Measurements from ENCODE around the gene NSMF.

Gene NSMF

GRCh38 chr9:137402746-137403145 is 56.4 kb downstream of the NSMF start:
- Histone ChIP-seq H3K4me2 (ENCODE audit: low read length) (no peak overlapping the region), H4K20me1 (ENCODE audit: insufficient read depth, low read length) (no peaks in the 10 kb centered on the region), H3K9ac (ENCODE audit: low read length) (no peak overlapping the region), H3K79me2 (ENCODE audit: low read length) (no peaks in the 10 kb centered on the region), H3K27ac (ENCODE audit: low read length) (no peak overlapping the region), H3K27me3 (ENCODE audit: low read depth, low read length) (no peaks in the 10 kb centered on the region; the same call in 1 of the 2 replicates), H3K9me3 (ENCODE audit: insufficient read depth, low read length) (no peaks in the 10 kb centered on the region), H3K4me3 (ENCODE audit: low read length) (no peak overlapping the region), H3K4me1 (ENCODE audit: low read length) (no peaks in the 10 kb centered on the region), H2AFZ (ENCODE audit: low read depth, low read length) (no peak overlapping the region), H3K36me3 (replicated peaks; ENCODE audit: low read depth, low read length) (no peaks in the 10 kb centered on the region)
- no peak for TF ChIP-seq EZH2phosphoT487 (IDR thresholded peaks at IDR 0.05; ENCODE audit: low read depth)
- no peak for TF ChIP-seq CTCF (IDR thresholded peaks at IDR 0.05; ENCODE audit: low read depth, low read length)

- no peaks in the 10 kb centered on the region for H4K20me1 ChIP-seq (ENCODE audit: insufficient read depth, low read length)
- no peaks in the 10 kb centered on the region for H3K4me1 ChIP-seq (ENCODE audit: low read length)
- H3K4me3 ChIP-seq (ENCODE audit: low read length) = no peak overlapping the region
- H3K27ac ChIP-seq (ENCODE audit: low read length) = no peak overlapping the region
- no peaks in the 10 kb centered on the region for H3K27me3 ChIP-seq (ENCODE audit: low read depth, low read length)
- no peak for TF ChIP-seq EZH2phosphoT487 (IDR thresholded peaks at IDR 0.05; ENCODE audit: low read depth)
- no peak for TF ChIP-seq CTCF (IDR thresholded peaks at IDR 0.05; ENCODE audit: low read depth, low read length)
- no peak overlapping the region for H2AFZ ChIP-seq (ENCODE audit: low read depth, low read length)
- no peaks in the 10 kb centered on the region for H3K9me3 ChIP-seq (ENCODE audit: insufficient read depth, low read length)
- no peak overlapping the region for H3K9ac ChIP-seq (ENCODE audit: low read length)
- no peak overlapping the region for H3K4me2 ChIP-seq (ENCODE audit: low read length)
- H3K36me3 ChIP-seq (replicated peaks; ENCODE audit: low read depth, low read length) = no peaks in the 10 kb centered on the region
- no peaks in the 10 kb centered on the region for H3K79me2 ChIP-seq (ENCODE audit: low read length)
These were observed 60.3 kb downstream of the NSMF start for GRCh38 chr9:137398561-137399468.

- Histone ChIP-seq H3K4me1 (ENCODE audit: low read length) (no peaks in the 10 kb centered on the region), H3K9me3 (ENCODE audit: insufficient read depth, low read length) (no peaks in the 10 kb centered on the region), H3K4me2 (ENCODE audit: low read length) (no peak overlapping the region), H3K27ac (ENCODE audit: low read length) (no peak overlapping the region), H3K4me3 (ENCODE audit: low read length) (no peak overlapping the region), H3K36me3 (replicated peaks; ENCODE audit: low read depth, low read length) (no peaks in the 10 kb centered on the region), H2AFZ (ENCODE audit: low read depth, low read length) (no peak overlapping the region), H3K9ac (ENCODE audit: low read length) (no peak overlapping the region), H3K27me3 (ENCODE audit: low read depth, low read length) (no peaks in the 10 kb centered on the region), H3K79me2 (ENCODE audit: low read length) (no peaks in the 10 kb centered on the region), H4K20me1 (ENCODE audit: insufficient read depth, low read length) (no peaks in the 10 kb centered on the region)
- no peak for TF ChIP-seq CTCF (IDR thresholded peaks at IDR 0.05; ENCODE audit: low read depth, low read length)
- no peak for TF ChIP-seq EZH2phosphoT487 (IDR thresholded peaks at IDR 0.05; ENCODE audit: low read depth)
These were observed 61.3 kb downstream of the NSMF start for GRCh38 chr9:137397675-137398423.
